ENCODE results near the gene SNAP47. TPM values are rescaled to one million over a fixed set of nuclear protein-coding genes. Genes with fewer than 3 reads are reported as not detected.

The SNAP47 gene
- total and polyA plus RNA-seq, 9 of the 15 experiments (the other 6 are each of a cell fraction or from before 2014, with no cell fraction given), result 2.5 to 41.3 (median 32.6) TPM

DNA sequence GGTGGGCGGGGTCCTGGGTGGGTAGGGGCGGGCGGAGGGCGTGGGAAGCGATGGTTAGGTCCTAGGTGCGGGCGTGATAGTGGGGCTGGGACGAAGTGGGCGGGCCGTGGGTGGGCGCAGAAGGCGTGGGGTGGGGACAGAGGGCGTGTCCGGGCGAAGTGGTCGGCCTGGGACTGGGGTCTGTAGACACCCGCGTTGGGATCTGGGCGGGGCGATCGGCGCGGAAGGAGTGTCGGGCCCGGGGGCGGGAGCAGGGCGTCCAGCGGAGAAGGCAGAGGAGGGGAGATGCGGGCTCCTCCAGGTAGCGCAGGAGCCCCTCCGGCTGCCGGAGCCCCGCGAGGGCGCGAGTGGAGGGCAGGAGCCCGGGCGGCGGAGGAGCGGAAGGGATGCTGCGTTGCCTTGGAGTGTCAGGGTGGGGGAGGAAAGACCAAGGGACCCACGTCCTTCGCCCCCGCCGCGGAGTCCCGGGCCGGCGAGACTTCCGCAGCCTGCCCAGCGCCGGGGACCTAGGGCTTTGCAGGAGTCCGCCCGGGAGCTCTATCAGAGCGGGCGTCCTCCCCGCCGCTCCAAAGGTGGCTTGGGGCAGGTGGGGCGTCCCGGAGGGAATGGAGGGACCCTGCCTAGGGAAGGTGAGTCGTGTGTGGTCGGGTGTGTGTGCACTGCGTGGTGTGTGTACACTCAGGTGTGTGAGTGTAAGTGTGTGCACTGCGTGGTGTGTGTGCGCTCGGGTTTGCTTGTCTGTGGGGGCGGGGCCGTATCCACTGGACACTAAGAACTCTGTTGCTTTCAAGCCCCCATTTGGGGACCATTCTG lies 53.2 kb downstream of the SNAP47 start (continued):
- TF ChIP-seq, protein P1, sequence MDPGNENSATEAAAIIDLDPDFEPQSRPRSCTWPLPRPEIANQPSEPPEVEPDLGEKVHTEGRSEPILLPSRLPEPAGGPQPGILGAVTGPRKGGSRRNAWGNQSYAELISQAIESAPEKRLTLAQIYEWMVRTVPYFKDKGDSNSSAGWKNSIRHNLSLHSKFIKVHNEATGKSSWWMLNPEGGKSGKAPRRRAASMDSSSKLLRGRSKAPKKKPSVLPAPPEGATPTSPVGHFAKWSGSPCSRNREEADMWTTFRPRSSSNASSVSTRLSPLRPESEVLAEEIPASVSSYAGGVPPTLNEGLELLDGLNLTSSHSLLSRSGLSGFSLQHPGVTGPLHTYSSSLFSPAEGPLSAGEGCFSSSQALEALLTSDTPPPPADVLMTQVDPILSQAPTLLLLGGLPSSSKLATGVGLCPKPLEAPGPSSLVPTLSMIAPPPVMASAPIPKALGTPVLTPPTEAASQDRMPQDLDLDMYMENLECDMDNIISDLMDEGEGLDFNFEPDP (CRISPR knock-in tag; IDR thresholded peaks at IDR 0.05), result no peak
- TF ChIP-seq, protein P2, sequence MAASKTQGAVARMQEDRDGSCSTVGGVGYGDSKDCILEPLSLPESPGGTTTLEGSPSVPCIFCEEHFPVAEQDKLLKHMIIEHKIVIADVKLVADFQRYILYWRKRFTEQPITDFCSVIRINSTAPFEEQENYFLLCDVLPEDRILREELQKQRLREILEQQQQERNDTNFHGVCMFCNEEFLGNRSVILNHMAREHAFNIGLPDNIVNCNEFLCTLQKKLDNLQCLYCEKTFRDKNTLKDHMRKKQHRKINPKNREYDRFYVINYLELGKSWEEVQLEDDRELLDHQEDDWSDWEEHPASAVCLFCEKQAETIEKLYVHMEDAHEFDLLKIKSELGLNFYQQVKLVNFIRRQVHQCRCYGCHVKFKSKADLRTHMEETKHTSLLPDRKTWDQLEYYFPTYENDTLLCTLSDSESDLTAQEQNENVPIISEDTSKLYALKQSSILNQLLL (CRISPR knock-in tag; IDR thresholded peaks at IDR 0.05; ENCODE audit: borderline replicate concordance), result no peak
- TF ChIP-seq HNRNPLL (IDR thresholded peaks at IDR 0.05; ENCODE audit: low read depth, low read length, poor library complexity, severe bottlenecking), result peak; percentile 27
- no peak for TF ChIP-seq ZKSCAN1 (IDR thresholded peaks at IDR 0.05; ENCODE audit: low read depth, low read length)
- TF ChIP-seq HEY1 (CRISPR knock-in tag; IDR thresholded peaks at IDR 0.05; ENCODE audit: borderline replicate concordance), result no peak
- TF ChIP-seq, protein P3, sequence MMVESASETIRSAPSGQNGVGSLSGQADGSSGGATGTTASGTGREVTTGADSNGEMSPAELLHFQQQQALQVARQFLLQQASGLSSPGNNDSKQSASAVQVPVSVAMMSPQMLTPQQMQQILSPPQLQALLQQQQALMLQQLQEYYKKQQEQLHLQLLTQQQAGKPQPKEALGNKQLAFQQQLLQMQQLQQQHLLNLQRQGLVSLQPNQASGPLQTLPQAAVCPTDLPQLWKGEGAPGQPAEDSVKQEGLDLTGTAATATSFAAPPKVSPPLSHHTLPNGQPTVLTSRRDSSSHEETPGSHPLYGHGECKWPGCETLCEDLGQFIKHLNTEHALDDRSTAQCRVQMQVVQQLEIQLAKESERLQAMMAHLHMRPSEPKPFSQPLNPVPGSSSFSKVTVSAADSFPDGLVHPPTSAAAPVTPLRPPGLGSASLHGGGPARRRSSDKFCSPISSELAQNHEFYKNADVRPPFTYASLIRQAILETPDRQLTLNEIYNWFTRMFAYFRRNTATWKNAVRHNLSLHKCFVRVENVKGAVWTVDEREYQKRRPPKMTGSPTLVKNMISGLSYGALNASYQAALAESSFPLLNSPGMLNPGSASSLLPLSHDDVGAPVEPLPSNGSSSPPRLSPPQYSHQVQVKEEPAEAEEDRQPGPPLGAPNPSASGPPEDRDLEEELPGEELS (CRISPR knock-in tag; IDR thresholded peaks at IDR 0.05; ENCODE audit: borderline replicate concordance), result no peak
- no peak for TF ChIP-seq ILF3 (IDR thresholded peaks at IDR 0.05; ENCODE audit: borderline replicate concordance)
- TF ChIP-seq AFF1 (IDR thresholded peaks at IDR 0.05; ENCODE audit: low read depth in 1 of 2, partially characterized antibody in 2 of 2), result no peak
- TF ChIP-seq FOXA1 (IDR thresholded peaks at IDR 0.05; ENCODE audit: borderline replicate concordance), result no peak
- no peak for TF ChIP-seq ZBTB1 (CRISPR knock-in tag; IDR thresholded peaks at IDR 0.05; ENCODE audit: borderline replicate concordance, low read depth)
- no peak for TF ChIP-seq E2F4 (CRISPR knock-in tag; IDR thresholded peaks at IDR 0.05; ENCODE audit: low read depth)
- TF ChIP-seq ARID1B (IDR thresholded peaks at IDR 0.05), result no peak
- TF ChIP-seq MAZ (CRISPR knock-in tag; conservative IDR thresholded peaks at IDR 0.05 in 1 of 2, IDR thresholded peaks at IDR 0.05 in 1 of 2), result peak; percentile 46 to 49; a peak in 3 of 4 replicates
- TF ChIP-seq XRCC5 (IDR thresholded peaks at IDR 0.05; ENCODE audit: low read depth, low read length), result no peak
- TF ChIP-seq NEUROD1 (IDR thresholded peaks at IDR 0.05; ENCODE audit: borderline replicate concordance, low read depth, low read length, partially characterized antibody), result no peak
- no peak for TF ChIP-seq POLR2A (conservative IDR thresholded peaks at IDR 0.05)
